ENCODE measurements around the gene KCNK3.

- TF ChIP-seq EZH2 (IDR thresholded peaks at IDR 0.05; ENCODE audit: insufficient read depth, poor library complexity, severe bottlenecking) (no peak), EZH2phosphoT487 (IDR thresholded peaks at IDR 0.05; ENCODE audit: insufficient read depth, low read depth) (no peak)
These were observed 43.5 kb downstream of the KCNK3 start for GRCh38 chr2:26735883-26736588.
